ENCODE data around the gene UBE2E3.
"Not testable (repeated sequence)": the region's sequence is repeated elsewhere in the genome, so short reads cannot be mapped to it uniquely, and the experiment has no call there.

UBE2E3 gene

DNA sequence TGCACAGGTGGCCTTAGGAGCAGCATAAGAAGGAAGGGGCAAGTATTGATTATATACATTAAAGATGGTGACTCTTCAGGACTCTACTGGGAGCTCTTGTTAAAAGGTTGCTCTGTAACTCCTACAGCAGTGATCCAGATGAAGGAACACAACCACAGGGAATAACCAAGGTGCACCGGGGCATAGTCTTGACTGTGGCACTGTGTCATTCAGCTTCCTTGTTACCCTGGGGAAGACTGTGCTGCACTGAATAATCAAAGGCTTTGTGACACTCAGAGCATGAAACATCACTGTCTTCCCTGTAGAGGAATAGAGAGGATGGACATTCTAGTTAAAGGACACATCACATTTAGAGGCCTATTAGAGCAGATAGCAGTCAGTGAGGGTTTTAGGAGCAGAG is 105.3 kb downstream of the UBE2E3 start:
- H3K4me3 ChIP-seq (ENCODE audit: low read depth, low read length), result no peak overlapping the region
- TF ChIP-seq, protein P1, sequence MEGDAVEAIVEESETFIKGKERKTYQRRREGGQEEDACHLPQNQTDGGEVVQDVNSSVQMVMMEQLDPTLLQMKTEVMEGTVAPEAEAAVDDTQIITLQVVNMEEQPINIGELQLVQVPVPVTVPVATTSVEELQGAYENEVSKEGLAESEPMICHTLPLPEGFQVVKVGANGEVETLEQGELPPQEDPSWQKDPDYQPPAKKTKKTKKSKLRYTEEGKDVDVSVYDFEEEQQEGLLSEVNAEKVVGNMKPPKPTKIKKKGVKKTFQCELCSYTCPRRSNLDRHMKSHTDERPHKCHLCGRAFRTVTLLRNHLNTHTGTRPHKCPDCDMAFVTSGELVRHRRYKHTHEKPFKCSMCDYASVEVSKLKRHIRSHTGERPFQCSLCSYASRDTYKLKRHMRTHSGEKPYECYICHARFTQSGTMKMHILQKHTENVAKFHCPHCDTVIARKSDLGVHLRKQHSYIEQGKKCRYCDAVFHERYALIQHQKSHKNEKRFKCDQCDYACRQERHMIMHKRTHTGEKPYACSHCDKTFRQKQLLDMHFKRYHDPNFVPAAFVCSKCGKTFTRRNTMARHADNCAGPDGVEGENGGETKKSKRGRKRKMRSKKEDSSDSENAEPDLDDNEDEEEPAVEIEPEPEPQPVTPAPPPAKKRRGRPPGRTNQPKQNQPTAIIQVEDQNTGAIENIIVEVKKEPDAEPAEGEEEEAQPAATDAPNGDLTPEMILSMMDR (IDR thresholded peaks at IDR 0.05; ENCODE audit: control insufficient read depth, extremely low read depth, insufficient read depth), result no peak
- no peak for DNase-seq (ENCODE audit: low read depth)

DNA sequence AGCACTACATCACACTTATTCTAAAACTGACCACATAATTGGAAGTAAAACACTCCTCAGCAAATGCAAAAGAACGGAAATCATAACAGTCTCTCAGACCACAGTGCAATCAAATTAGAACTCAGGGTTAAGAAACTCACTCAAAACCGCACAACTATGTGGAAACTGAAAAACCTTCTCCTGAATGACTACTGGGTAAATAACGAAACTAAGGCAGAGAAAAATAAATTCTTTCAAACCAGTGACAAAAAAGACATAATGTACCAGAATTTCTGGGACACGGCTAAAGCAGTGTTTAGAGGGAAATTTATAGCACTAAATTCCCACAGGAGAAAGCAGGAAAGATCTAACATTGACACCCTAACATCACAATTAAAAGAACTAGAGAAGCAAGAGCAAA is 111.5 kb downstream of the UBE2E3 start:
- H3K4me3 ChIP-seq (ENCODE audit: low read depth, low read length); DNase-seq (ENCODE audit: low read depth): not testable (repeated sequence)

DNA sequence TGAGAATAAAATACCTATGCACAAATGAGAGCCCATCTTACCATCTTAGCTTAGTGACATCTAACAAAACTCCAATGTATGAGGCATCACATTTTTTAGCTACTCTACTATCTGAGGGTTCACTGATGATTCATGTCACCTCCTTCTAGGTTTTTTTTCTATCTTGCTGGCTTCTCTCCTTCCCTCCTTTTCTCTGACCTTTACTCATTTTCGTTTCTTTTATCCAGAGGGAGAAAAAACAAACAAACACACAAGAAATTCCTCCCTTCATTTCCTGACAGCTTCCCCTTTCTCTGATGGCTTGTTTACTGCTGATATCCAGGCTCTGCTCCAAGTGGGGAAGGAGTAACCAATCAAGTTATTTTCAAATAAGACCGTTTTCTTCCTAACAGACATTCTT is 115.1 kb downstream of the UBE2E3 start:
- DNase-seq (ENCODE audit: low read depth), result no peak
- TF ChIP-seq, protein P1 (IDR thresholded peaks at IDR 0.05; ENCODE audit: control insufficient read depth, extremely low read depth, insufficient read depth), result no peak

DNA sequence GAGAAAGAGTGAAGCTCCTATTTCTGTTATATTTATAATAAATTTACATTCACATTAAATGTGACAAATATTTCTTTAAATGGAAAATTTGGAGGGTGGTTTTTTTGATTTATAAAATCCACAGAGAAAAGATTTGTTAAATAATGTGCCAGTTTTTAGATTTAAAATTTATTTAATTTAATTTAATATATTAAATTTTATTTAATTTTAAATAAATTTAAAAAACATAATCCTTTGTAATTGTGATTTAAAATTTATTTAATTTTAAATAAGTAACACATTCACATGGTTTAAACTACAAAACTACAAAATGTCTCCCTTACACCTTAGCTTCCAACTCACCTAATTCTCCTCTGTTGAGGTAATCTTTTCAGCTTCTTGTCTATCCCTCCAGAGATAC is 123.3 kb downstream of the UBE2E3 start:
- DNase-seq (ENCODE audit: low read depth), result no peak

More for the DNA sequence above, 115.1 kb downstream of the UBE2E3 start:
- H3K4me3 ChIP-seq (ENCODE audit: low read depth, low read length), result no peak overlapping the region

DNA sequence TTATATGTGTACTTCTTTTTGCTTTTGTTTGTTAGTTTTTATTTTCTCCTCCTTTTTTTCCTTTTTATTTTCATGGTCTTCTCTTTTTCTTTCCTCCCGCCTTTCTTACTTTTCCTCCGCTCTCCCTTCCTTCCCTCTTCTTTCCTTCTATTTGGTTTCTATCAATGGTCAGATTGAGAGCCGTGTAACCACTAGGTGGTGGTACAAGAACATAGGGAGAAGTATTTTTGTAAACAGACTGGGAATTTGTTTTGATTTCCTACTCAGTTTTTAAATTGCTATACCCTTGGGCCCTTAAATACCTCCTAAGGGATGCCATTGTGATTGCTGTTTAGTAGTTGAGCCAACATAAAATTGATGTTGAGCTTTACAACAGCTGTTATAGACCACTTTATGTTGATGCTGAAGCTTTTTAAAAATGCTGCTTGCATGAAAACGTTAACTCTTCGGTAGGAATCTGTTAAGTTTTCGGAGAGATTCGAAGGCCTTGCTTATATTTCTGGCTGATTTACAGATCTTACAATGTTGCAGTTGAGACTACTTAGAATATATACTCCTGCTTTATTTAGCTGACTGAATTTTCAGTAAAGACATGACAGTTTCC is 124.2 kb downstream of the UBE2E3 start:
- DNase-seq (ENCODE audit: low read depth), result peak; percentile 25
- no peak overlapping the region for H3K4me3 ChIP-seq (ENCODE audit: low read depth, low read length)
- TF ChIP-seq, protein P1 (IDR thresholded peaks at IDR 0.05; ENCODE audit: control insufficient read depth, extremely low read depth, insufficient read depth), result peak; percentile 73

More for the DNA sequence above, 123.3 kb downstream of the UBE2E3 start:
- TF ChIP-seq, protein P1 (IDR thresholded peaks at IDR 0.05; ENCODE audit: control insufficient read depth, extremely low read depth, insufficient read depth), result no peak
- H3K4me3 ChIP-seq (ENCODE audit: low read depth, low read length), result no peak overlapping the region

DNA sequence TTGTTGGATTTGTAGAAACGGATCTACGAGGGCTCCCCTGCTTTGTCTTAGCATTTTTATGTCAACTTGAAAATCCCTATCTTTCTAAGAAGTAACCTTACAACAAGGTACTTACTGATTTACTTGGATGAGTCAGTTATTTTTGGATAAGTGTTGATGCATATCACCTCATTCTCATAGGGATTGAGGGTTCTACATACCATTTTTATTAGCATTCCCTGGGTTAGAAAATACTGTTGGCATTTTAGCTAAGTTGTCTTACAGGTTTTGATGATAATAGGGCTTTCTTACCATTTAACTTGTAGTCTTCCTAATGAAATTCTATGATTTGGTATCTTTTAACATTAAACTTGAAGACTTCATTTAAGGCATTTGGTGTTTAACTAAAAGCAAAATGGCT is 125.2 kb downstream of the UBE2E3 start:
- no peak overlapping the region for H3K4me3 ChIP-seq (ENCODE audit: low read depth, low read length)
- no peak for DNase-seq (ENCODE audit: low read depth)
- TF ChIP-seq, protein P1 (IDR thresholded peaks at IDR 0.05; ENCODE audit: control insufficient read depth, extremely low read depth, insufficient read depth), result no peak

DNA sequence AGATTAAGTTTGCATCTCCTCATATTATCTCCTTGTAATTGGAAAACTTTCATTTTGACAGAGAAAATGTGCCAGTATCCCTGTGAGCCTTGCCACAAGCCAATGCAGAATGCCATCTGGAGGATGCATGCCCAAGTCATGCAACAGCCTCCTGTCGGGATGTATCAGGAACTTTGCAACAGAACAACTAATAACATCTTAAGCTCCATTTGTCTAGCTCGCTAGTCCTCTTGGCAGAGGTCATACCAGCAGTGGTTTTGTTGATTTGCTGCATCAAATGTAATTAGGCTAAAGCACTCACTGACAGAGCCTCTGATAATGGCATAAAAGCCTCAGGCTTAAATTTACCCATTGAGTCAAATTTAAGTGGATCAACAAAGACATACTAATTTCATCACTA is 125.8 kb downstream of the UBE2E3 start:
- no peak for DNase-seq (ENCODE audit: low read depth)
- no peak overlapping the region for H3K4me3 ChIP-seq (ENCODE audit: low read depth, low read length)
- TF ChIP-seq, protein P1 (IDR thresholded peaks at IDR 0.05; ENCODE audit: control insufficient read depth, extremely low read depth, insufficient read depth), result no peak
